Ovary (tissue), 9 donors: ENCODE results near the gene NBEA. TPM values are rescaled to one million over a fixed set of nuclear protein-coding genes. Genes with fewer than 3 reads are reported as not detected.

Source experiments
- DNase-seq, 5 donors: peaks; one replicate each; pipeline ENCODE4 v3.0.0-alpha.2; 2019 to 2020
- H3K27ac ChIP-seq, 2 donors: fragments of 200-600 bp; one replicate each; pipeline versions ENCODE4 v1.5.1 to v1.8.0; 2019 to 2022
- H3K27me3 ChIP-seq: fragments of 200-600 bp; one replicate; pipeline ENCODE4 v1.8.0; 2022
- H3K36me3 ChIP-seq: fragments of 200-600 bp; sonication (generic); one replicate; pipeline ENCODE4 v1.5.1; 2019
- H3K4me1 ChIP-seq: one replicate; pipeline ENCODE4 v1.8.1; 2013; ENCODE audit warnings: mild to moderate bottlenecking, moderate library complexity; ENCODE audit not compliant: insufficient read depth
- H3K4me3 ChIP-seq: fragments of 200-600 bp; sonication (generic); one replicate; pipeline ENCODE4 v1.5.1; 2017
- H3K9me3 ChIP-seq, 2 donors: fragments of 200-600 bp in 1 of 2; sonication (generic) in 1 of 2; one replicate each; pipeline versions ENCODE4 v1.5.1 to v1.8.1; 2013 to 2019; ENCODE audit warnings: mild to moderate bottlenecking in 1 of 2, moderate library complexity in 1 of 2
- EP300 ChIP-seq: sonication (generic); formaldehyde crosslinking; IDR thresholded peaks from one replicate; pipeline ENCODE4 v1.6.1; 2017; ENCODE audit warnings: antibody characterized with exemption
- POLR2A ChIP-seq: fragments of 450-650 bp; IDR thresholded peaks from one replicate; pipeline ENCODE4 v1.6.1; 2017; ENCODE audit warnings: antibody characterized with exemption, mild to moderate bottlenecking, moderate library complexity
- WGBS, 3 donors: extraction: QIAGEN DNeasy Blood & Tissue Kit in 1 of 3; methylation state at CpG; one replicate each; pipeline versions ENCODE4 v1.1.5 to v1.1.7; 2013 to 2017; 5-methylcytosine and 5-hydroxymethylcytosine counted together
- intact Hi-C, 4 donors: fragments of 100-400 bp; cut with DNase I; formaldehyde crosslinking; loops; one replicate each; pipeline versions ENCODE4 v1.11.0 to v1.15.1; 2022 to 2023
- polyA plus RNA-seq, 2 donors: library from polyadenylated mRNA; stranded (reverse); fragments of 200-250 nt in 1 of 2; fragments of 350-450 nt in 1 of 2; fragmentation: Illumina TruSeq in 1 of 2; extraction: RNeasy Lipid Tissue Mini Kit (QIAGEN cat#74804) in 1 of 2; gene quantifications; one replicate each; pipeline ENCODE4 v1.2.3, GENCODE V29; 2013 to 2014
- total RNA-seq, 7 donors: library from RNA; depleted of rRNA in 2 of 7; stranded (reverse); fragments of >200 nt in 2 of 7; fragmentation: NEBNext Ultra II Directional in 3 of 7; extraction: Animal tissue kit (Norgen Biotek cat#: 25700) in 3 of 7; gene quantifications; one replicate each; pipeline versions ENCODE4 v1.1.0 to v1.2.4, GENCODE V29; 2016 to 2023
- TF ChIP-seq, protein P1 (sequence below), 3 donors: fragments of 450-650 bp in 2 of 3; fragments of 200-600 bp in 1 of 3; IDR thresholded peaks; one replicate each; pipeline versions ENCODE4 v1.5.1 to v1.8.0; 2016 to 2022; ENCODE audit warnings: antibody characterized with exemption in 3 of 3, mild to moderate bottlenecking in 1 of 3
- donor health status: DM: no; HTN: no; CAD: no; lungs with moderate emphysema.
- donor health status: DM: no; HTN: no; CAD: no.
- donor health status: Bipolar disorder and iron deficiency.
- donor health status: DM: yes; HTN: yes; CAD: no.
- donor health status: DM: no; HTN: no; CAD: no.
- donor health status: DM: yes; HTN: yes; CAD: no.

The NBEA gene
- total and polyA plus RNA-seq, 9 donors, result 5.8 to 18.9 (median 16.0) TPM

DNA sequence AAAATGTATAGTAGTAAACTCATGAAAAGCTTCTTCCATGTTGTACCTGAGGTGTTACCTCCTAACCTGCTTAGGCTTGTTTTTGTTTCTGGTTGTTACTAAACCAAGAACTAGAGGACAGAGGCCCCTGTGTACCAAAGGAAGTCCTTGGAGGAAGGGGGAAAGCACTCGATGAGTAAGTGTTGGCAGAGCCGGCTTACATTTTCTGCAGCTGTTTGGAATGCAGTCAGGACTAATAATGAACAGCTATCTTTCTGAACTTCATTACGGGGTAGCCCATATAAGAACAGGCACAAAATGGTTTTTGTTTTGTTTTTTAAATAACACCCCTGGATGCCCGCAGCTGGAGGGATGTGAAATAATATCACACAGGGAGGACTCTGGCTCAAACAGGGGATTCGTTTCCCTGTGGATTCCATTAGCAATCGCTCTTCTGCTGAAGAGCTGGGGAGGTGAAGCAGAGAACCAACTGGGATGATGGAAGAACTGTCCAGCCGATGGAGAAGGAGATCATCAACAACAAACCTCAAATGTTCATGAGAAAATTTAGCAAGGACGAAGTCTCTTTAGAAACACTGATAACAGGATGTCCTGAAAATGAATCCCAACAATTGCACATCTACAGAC, 748.6 kb downstream of the NBEA start:
- intact Hi-C loops, result no loop called here

DNA sequence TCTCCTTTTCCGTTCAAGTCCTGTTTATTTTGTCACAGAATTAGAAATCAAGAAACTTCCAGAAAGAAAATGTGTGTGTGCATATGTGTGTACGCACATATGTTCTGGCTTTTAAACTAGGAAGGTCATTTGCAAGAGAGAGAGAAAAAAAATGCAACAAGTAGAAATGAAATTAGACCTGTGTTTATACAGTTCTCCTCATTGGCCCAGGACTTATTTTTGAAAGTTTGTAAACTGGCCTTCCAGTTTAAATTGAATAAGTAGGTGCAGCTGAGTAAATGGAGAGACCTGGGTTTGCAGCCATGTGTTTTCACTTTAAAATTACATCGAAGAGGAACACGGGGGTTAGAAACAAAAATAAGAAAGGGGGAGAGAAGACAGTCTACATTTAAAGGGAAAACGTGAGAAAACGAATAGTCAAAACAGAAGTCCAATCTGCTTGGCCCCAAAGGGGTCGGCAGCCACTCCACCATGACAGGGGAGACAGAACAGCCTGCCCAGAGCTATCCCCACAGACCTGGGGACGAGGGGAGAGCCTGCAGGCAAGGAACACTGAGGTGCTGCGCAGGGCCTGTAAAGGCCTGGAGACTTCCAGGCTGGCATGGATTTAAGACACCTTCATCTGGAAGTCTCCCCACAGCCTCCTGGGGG, 751.2 kb downstream of the NBEA start:
- Histone ChIP-seq H3K27me3 (no peaks in the 10 kb centered on the region), H3K4me3 (no peak overlapping the region), H3K4me1 (no peaks in the 10 kb centered on the region), H3K27ac (no peak overlapping the region), H3K36me3 (no peaks in the 10 kb centered on the region), H3K9me3 (no peaks in the 10 kb centered on the region)
- no peak for DNase-seq
- WGBS, 3 donors, result 52 to 61% (median 57%) methylated on average over 9 of the region's 9 CpGs
- intact Hi-C loops, result no loop called here
- TF ChIP-seq EP300 (no peak), POLR2A (no peak)
- TF ChIP-seq, protein P1, sequence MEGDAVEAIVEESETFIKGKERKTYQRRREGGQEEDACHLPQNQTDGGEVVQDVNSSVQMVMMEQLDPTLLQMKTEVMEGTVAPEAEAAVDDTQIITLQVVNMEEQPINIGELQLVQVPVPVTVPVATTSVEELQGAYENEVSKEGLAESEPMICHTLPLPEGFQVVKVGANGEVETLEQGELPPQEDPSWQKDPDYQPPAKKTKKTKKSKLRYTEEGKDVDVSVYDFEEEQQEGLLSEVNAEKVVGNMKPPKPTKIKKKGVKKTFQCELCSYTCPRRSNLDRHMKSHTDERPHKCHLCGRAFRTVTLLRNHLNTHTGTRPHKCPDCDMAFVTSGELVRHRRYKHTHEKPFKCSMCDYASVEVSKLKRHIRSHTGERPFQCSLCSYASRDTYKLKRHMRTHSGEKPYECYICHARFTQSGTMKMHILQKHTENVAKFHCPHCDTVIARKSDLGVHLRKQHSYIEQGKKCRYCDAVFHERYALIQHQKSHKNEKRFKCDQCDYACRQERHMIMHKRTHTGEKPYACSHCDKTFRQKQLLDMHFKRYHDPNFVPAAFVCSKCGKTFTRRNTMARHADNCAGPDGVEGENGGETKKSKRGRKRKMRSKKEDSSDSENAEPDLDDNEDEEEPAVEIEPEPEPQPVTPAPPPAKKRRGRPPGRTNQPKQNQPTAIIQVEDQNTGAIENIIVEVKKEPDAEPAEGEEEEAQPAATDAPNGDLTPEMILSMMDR (IDR thresholded peaks at IDR 0.05), result no peak

More for the DNA sequence above, 748.6 kb downstream of the NBEA start:
- no peaks in the 10 kb centered on the region for H3K9me3 ChIP-seq
- no peak overlapping the region for H3K4me3 ChIP-seq
- no peaks in the 10 kb centered on the region for H3K36me3 ChIP-seq
- TF ChIP-seq, protein P1 (IDR thresholded peaks at IDR 0.05), result no peak
- TF ChIP-seq POLR2A (no peak), EP300 (no peak)
- H3K27me3 ChIP-seq, result no peaks in the 10 kb centered on the region
- no peak for DNase-seq
- no peaks in the 10 kb centered on the region for H3K4me1 ChIP-seq
- 19 to 36% (median 25%) methylated on average over 8 of the region's 8 CpGs for WGBS, 3 donors
- H3K27ac ChIP-seq, result no peak overlapping the region

DNA sequence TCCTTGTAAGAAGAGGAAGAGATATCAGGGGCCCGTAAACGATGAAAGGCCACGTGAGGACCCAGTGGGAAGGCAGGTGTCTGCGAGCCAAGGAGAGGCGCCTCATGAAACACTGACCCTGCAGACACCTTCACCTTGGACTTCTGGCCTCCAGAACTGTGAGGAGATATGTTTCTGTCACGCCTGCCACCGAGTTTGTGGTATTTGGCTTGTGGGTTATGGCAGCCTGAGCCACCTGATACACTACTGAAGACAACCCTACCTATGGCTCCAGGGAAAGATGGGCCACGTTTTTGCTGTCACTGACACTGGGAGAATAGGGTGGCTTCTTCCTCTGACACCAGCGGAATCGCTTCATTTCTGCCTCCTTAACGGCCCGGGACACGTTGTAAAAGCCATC, 752.0 kb downstream of the NBEA start:
- Histone ChIP-seq H3K27ac (no peak overlapping the region), H3K36me3 (no peaks in the 10 kb centered on the region), H3K4me3 (no peak overlapping the region), H3K4me1 (no peaks in the 10 kb centered on the region), H3K27me3 (no peaks in the 10 kb centered on the region), H3K9me3 (no peaks in the 10 kb centered on the region)
- intact Hi-C loops, result no loop called here
- DNase-seq, result no peak
- no peak for TF ChIP-seq EP300
- WGBS, 3 donors, result 89 to 94% (median 93%) methylated on average over 13 of the region's 13 CpGs

DNA sequence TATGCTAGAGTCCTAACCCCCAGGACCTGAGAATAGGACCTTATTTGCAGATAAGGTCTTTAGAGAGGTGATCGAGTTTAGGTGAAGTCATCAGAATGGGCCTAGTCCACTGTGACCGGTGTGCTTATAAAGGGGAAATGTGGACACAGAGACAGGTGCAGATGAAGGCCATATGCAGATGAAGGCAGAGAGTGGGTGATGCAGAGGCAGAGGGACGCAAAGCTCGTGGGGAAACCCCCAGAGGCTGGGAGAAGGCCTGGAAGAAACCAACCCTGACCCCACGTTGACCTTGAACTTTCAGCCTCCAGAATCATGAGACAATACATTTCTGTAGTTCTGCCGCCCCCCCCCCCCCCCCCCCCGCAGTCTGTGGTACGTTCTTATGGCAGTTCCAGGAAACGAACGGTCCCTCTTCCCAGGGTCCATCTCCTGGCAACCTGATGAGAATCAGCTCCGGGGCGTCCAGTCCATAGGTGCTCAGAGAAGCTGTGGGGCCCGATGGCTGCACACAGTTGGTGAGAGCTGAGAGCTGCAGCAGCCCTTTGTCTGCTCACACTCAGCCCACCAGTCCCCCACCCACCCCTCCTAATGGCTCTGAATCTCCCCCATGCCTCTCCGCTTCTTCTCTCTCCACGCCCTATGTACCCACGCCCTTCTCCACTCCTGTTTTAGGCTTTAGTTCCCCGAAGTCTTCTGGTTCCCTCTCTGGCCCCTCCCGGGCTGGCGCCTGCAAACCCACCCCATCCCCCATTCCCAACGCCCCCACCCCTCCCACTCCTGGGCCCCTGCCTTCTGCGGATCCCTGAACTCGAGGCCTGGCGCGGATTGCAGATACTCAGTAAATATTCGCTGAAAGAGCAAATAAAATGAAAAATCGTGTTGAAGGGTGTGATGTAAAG, 752.7 kb downstream of the NBEA start:
- WGBS, 3 donors, result 84 to 87% (median 87%) methylated on average over 24 to 26 of the region's 26 CpGs
- no peak for TF ChIP-seq POLR2A
- TF ChIP-seq, protein P1 (IDR thresholded peaks at IDR 0.05), result no peak
- no peak overlapping the region for H3K4me3 ChIP-seq
- no peaks in the 10 kb centered on the region for H3K4me1 ChIP-seq
- H3K27ac ChIP-seq, result no peak overlapping the region
- H3K9me3 ChIP-seq, result no peaks in the 10 kb centered on the region
- no peak for DNase-seq
- intact Hi-C loops, result no loop called here
- H3K27me3 ChIP-seq, result no peaks in the 10 kb centered on the region
- no peaks in the 10 kb centered on the region for H3K36me3 ChIP-seq
